Smooth muscle cell (in vitro differentiated cells): ENCODE data around the gene LIN9. TPM values are rescaled to one million over a fixed set of nuclear protein-coding genes. Genes with fewer than 3 reads are reported as not detected.

Experiments
- DNase-seq: peaks from one replicate; lab custom pipeline; 2025; ENCODE audit not compliant: unreplicated experiment; lab: John Stamatoyannopoulos, UW
- H2AFZ ChIP-seq: fragments of 200-600 bp; sonication (generic); 2 replicates; pipeline ENCODE4 v1.6.0; 2016; ENCODE audit warnings: antibody characterized with exemption, low read depth, mild to moderate bottlenecking
- H3F3A ChIP-seq: fragments of 200-600 bp; sonication (generic); 2 replicates; pipeline ENCODE4 v1.6.0; 2017; ENCODE audit warnings: antibody characterized with exemption, low read depth
- H3K27ac ChIP-seq: fragments of 200-600 bp; sonication (generic); 2 replicates; pipeline ENCODE4 v1.5.1; 2016; ENCODE audit warnings: low read depth, mild to moderate bottlenecking
- H3K27me3 ChIP-seq: fragments of 200-600 bp; sonication (generic); 2 replicates; pipeline ENCODE4 v1.6.1; 2016; ENCODE audit warnings: low read depth, mild to moderate bottlenecking
- H3K36me3 ChIP-seq: fragments of 200-600 bp; sonication (generic); 2 replicates; pipeline ENCODE4 v1.5.1; 2016; ENCODE audit warnings: low read depth
- H3K4me1 ChIP-seq: fragments of 200-600 bp; sonication (generic); 2 replicates; pipeline ENCODE4 v1.5.1; 2016; ENCODE audit warnings: low read depth
- H3K4me2 ChIP-seq: fragments of 200-600 bp; sonication (generic); 2 replicates; pipeline ENCODE4 v1.6.0; 2016; ENCODE audit warnings: mild to moderate bottlenecking
- H3K4me3 ChIP-seq: fragments of 200-600 bp; sonication (generic); 2 replicates; pipeline ENCODE4 v1.5.1; 2016; ENCODE audit warnings: mild to moderate bottlenecking
- H3K79me2 ChIP-seq: fragments of 200-600 bp; sonication (generic); 2 replicates; pipeline ENCODE4 v1.6.0; 2016; ENCODE audit warnings: low read depth, mild to moderate bottlenecking
- H3K9ac ChIP-seq: fragments of 200-600 bp; sonication (generic); 2 replicates; pipeline ENCODE4 v1.6.0; 2016; ENCODE audit warnings: low read depth
- H3K9me3 ChIP-seq: fragments of 200-600 bp; sonication (generic); replicated peaks from 2 replicates; pipeline ENCODE4 v1.5.1; 2016; ENCODE audit warnings: low read depth
- H4K20me1 ChIP-seq: fragments of 200-600 bp; sonication (generic); 2 replicates; pipeline ENCODE4 v1.6.0; 2016; ENCODE audit warnings: low read depth
- WGBS: methylation state at CpG from one replicate; pipeline ENCODE4 v1.1.7; 2016; ENCODE audit warnings: low lambda C conversion rate; 5-methylcytosine and 5-hydroxymethylcytosine counted together
- polyA plus RNA-seq: library from polyadenylated mRNA; unstranded; fragments of >200 nt; fragmentation: Nextera tagmentation; extraction: Ambion mirVana; gene quantifications from 2 replicates; pipeline ENCODE4 v1.2.1, GENCODE V29; 2016
- total RNA-seq: library from RNA; depleted of rRNA; stranded (reverse); fragments of >200 nt; gene quantifications from 2 replicates; pipeline ENCODE4 v1.2.3, GENCODE V29; 2014
- TF ChIP-seq, protein P1 (sequence below): fragments of 200-600 bp; sonication (generic); IDR thresholded peaks from 2 replicates; pipeline ENCODE4 v1.5.1; 2017; ENCODE audit warnings: borderline replicate concordance, mild to moderate bottlenecking, antibody characterized with exemption; ENCODE audit not compliant: insufficient read depth, poor library complexity, severe bottlenecking

Gene LIN9
- total and polyA plus RNA-seq, 2 experiments from 2014 or later = 3.7 to 7.8 TPM

DNA sequence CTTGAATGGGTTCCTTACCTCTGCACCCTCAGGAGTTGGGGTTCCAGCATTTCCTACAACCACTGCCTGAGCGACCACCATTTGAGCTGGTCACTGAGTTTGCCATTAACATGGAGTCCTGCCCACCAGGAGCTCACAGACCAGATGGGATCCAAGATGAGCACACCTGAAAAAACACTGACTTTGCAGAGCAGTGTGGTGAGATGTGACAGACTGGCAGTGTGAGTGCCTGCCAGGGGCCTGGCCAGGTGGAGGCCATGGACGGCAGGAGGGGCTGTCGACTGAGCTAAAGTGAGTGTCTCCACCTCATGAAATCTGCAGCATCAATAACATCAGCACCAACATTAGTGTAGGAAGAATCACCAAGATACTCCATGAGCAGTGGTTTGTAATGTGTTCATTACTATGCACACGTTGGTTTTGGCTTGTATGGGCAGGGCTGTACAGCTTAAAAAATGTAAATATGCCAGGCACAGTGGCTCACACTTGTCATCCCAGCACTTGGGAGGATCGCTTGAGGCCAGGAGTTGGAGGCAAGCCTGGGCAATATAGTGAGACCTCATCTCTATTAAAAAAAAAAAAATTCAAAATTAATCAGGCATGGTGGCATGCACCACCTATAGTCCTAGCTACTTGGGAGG is 97.7 kb downstream of the LIN9 start:
- no peaks in the 10 kb centered on the region for H3F3A ChIP-seq
- no peaks in the 10 kb centered on the region for H4K20me1 ChIP-seq
- H3K4me1 ChIP-seq = no peaks in the 10 kb centered on the region
- no peak overlapping the region for H3K4me2 ChIP-seq
- TF ChIP-seq, protein P1, sequence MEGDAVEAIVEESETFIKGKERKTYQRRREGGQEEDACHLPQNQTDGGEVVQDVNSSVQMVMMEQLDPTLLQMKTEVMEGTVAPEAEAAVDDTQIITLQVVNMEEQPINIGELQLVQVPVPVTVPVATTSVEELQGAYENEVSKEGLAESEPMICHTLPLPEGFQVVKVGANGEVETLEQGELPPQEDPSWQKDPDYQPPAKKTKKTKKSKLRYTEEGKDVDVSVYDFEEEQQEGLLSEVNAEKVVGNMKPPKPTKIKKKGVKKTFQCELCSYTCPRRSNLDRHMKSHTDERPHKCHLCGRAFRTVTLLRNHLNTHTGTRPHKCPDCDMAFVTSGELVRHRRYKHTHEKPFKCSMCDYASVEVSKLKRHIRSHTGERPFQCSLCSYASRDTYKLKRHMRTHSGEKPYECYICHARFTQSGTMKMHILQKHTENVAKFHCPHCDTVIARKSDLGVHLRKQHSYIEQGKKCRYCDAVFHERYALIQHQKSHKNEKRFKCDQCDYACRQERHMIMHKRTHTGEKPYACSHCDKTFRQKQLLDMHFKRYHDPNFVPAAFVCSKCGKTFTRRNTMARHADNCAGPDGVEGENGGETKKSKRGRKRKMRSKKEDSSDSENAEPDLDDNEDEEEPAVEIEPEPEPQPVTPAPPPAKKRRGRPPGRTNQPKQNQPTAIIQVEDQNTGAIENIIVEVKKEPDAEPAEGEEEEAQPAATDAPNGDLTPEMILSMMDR = no peak
- H3K27ac ChIP-seq = no peak overlapping the region
- DNase-seq = no peak
- H3K9ac ChIP-seq = no peak overlapping the region
- 84% methylated on average over 5 of the region's 5 CpGs for WGBS
- H3K36me3 ChIP-seq = no peaks in the 10 kb centered on the region
- H3K4me3 ChIP-seq = no peak overlapping the region
- no peaks in the 10 kb centered on the region for H3K9me3 ChIP-seq
- H2AFZ ChIP-seq = no peak overlapping the region
- H3K27me3 ChIP-seq = no peaks in the 10 kb centered on the region
- no peaks in the 10 kb centered on the region for H3K79me2 ChIP-seq

DNA sequence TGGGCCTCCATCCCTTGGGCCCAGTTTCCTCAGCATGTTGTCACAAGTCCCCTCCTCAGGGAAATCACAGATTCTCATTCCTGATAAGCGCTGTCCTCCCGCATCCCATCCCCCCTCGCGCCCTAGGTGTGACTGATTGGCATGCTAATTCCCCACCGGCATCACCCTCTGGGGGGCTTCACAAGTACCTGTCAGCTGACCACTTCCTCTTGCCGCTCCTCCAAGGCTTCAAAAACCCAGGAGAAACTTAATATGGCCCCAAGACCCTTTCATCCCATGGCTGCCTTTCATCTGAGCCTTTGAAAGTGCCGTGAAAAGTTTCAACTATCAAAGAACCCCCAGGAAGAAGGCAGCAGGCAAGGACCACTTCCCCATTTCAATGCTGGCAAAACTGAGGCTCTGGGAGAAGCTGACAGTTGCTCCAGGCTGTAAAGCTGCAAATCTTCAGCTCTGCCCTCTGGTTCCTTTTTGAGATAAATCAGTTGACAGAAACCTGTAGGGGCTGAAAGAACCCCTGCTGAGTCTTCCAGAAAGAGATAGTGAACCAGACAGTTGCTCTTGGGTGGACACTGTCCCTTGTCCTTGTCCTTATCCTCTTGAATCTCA is 98.3 kb downstream of the LIN9 start:
- Histone ChIP-seq H3K4me1 (no peaks in the 10 kb centered on the region), H2AFZ (no peak overlapping the region), H3K36me3 (no peaks in the 10 kb centered on the region), H3K4me2 (no peak overlapping the region), H3K9me3 (no peaks in the 10 kb centered on the region), H3K4me3 (no peak overlapping the region), H3K27ac (no peak overlapping the region), H3K79me2 (no peaks in the 10 kb centered on the region), H4K20me1 (no peaks in the 10 kb centered on the region), H3K9ac (no peak overlapping the region), H3K27me3 (no peaks in the 10 kb centered on the region), H3F3A (no peaks in the 10 kb centered on the region)
- TF ChIP-seq, protein P1 = no peak
- 51% methylated on average over 7 of the region's 7 CpGs for WGBS
- DNase-seq = no peak

DNA sequence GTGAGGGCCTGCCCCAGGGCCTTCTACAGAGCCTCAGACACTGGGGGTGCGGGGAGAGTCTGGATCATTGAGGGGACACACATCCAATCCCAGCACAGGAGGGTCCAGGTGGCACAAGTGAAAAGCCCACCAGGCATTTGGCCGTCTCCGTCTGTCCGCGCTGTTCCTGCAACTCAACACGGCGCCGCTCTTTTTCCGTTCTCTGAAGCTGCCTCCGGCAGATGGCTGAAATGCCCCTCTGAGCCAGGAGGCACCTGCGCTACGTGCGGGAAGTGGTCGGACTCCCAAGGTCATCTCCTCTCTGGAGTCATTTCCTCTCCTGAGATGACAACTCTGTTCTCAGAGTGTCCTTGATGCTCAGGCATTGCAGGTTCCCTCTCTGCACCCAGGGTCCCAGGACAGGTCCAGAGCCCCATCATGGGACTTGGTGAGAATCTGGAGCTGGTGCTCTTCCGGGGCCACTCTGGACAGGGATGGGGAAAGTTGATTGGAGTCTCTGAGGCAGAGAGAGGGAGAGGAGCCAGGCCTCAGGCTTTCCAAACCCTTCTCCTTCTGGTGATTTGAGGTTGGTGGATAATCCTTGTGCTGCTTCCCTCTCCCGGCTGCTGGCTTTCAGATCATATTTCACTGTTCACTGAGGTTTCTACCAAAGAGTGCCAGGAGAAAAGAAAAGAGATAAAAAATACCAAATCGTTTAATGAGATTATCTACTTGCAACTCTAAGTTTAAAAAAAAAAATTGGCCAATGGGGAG is 99.5 kb downstream of the LIN9 start:
- H3K36me3 ChIP-seq = no peaks in the 10 kb centered on the region
- H4K20me1 ChIP-seq = no peaks in the 10 kb centered on the region
- H3K27ac ChIP-seq = no peak overlapping the region
- H3K4me2 ChIP-seq = no peak overlapping the region
- H3K4me1 ChIP-seq = no peaks in the 10 kb centered on the region
- no peaks in the 10 kb centered on the region for H3K79me2 ChIP-seq
- H3K9me3 ChIP-seq = no peaks in the 10 kb centered on the region
- 86% methylated on average over 17 of the region's 17 CpGs for WGBS
- H2AFZ ChIP-seq = no peak overlapping the region
- TF ChIP-seq, protein P1 = no peak
- DNase-seq = no peak
- no peaks in the 10 kb centered on the region for H3K27me3 ChIP-seq
- H3F3A ChIP-seq = no peaks in the 10 kb centered on the region
- H3K4me3 ChIP-seq = no peak overlapping the region
- no peak overlapping the region for H3K9ac ChIP-seq
